ENCODE measurements around the gene SHMT1.
"Not testable (repeated sequence)": the region's sequence is repeated elsewhere in the genome, so short reads cannot be mapped to it uniquely, and the experiment has no call there.

GRCh38 chr17:18388728-18389127 is 25.4 kb upstream of the SHMT1 start:
- not testable (repeated sequence) for TF ChIP-seq CTCF (optimal IDR thresholded peaks at IDR 0.05 in 1 of 3, IDR thresholded peaks at IDR 0.05 in 1 of 3, conservative IDR thresholded peaks at IDR 0.05 in 1 of 3; ENCODE audit: extremely low read depth in 1 of 3, insufficient read depth in 2 of 3, low read length in 3 of 3); EZH2 (IDR thresholded peaks at IDR 0.05; ENCODE audit: low read length)
